Gastroesophageal sphincter (tissue), 3 donors: ENCODE results near the gene LHFPL2.

ENCODE experiments used
- CTCF ChIP-seq, 4 experiments: fragments of 200-600 bp in 2 of 4; fragments of 450-650 bp in 2 of 4; sonication (generic) in 1 of 4; IDR thresholded peaks; one replicate each; pipeline ENCODE4 v1.5.1; 2017 to 2019; ENCODE audit warnings: antibody characterized with exemption in 4 of 4, mild to moderate bottlenecking in 2 of 4, moderate library complexity in 2 of 4
- EP300 ChIP-seq: sonication (generic); formaldehyde crosslinking; IDR thresholded peaks from one replicate; pipeline ENCODE4 v1.6.1; 2017; ENCODE audit warnings: antibody characterized with exemption, mild to moderate bottlenecking
- POLR2A ChIP-seq, 2 donors: fragments of 450-650 bp; IDR thresholded peaks; one replicate each; pipeline ENCODE4 v1.6.1; 2017; ENCODE audit warnings: antibody characterized with exemption in 2 of 2, mild to moderate bottlenecking in 2 of 2, moderate library complexity in 1 of 2
- POLR2AphosphoS5 ChIP-seq: sonication (generic); formaldehyde crosslinking; IDR thresholded peaks from one replicate; pipeline ENCODE4 v1.6.1; 2017; ENCODE audit warnings: antibody characterized with exemption

DNA sequence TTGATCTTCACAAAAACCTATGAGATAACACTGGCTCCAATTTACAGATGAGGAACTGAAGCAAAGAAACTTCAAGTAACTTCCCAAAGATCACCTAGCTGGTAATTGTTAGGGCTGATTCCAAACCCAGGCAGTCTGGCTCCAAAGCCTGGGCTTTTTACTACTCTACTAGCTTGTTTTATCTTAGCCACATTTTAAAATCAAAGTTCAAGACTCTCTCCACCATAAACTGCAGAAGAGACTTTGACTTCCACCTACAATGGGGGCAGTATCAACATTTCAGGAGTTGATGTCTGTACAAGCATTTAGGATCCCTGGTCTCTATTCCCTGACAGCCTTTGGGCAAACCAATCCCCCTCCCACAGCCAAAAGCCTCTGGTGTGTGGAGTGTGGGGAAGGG lies 33.8 kb downstream of the LHFPL2 start:
- TF ChIP-seq CTCF (IDR thresholded peaks at IDR 0.05) (no peak), POLR2AphosphoS5 (no peak), POLR2A (IDR thresholded peaks at IDR 0.05) (no peak), EP300 (no peak)
